H9 (cell line): Measurements from ENCODE around the gene ARID3C. TPM values are rescaled to one million over a fixed set of nuclear protein-coding genes. Genes with fewer than 3 reads are reported as not detected.

Source experiments
- DNase-seq: peaks from one replicate; pipeline ENCODE4 v3.0.0-alpha.2; 2017
- H2AFZ ChIP-seq: one replicate; pipeline ENCODE4 v1.6.1; 2013; ENCODE audit warnings: mild to moderate bottlenecking, low read length, control low read depth, moderate library complexity
- H2AK5ac ChIP-seq: 2 replicates; pipeline ENCODE4 v1.6.1; 2013; ENCODE audit warnings: low read length, control low read depth, mixed read lengths; ENCODE audit not compliant: insufficient read length
- H2BK120ac ChIP-seq: one replicate; pipeline ENCODE4 v1.6.1; 2013; ENCODE audit warnings: low read depth, mild to moderate bottlenecking, low read length, control low read depth, inconsistent platforms; ENCODE audit not compliant: poor library complexity, severe bottlenecking
- H2BK12ac ChIP-seq: 2 replicates; pipeline ENCODE4 v1.6.1; 2013; ENCODE audit warnings: low read length, control low read depth, mixed read lengths, low read depth; ENCODE audit not compliant: insufficient read length
- H2BK15ac ChIP-seq: 2 replicates; pipeline ENCODE4 v1.6.1; 2013; ENCODE audit warnings: low read depth, low read length, control low read depth
- H2BK20ac ChIP-seq: one replicate; pipeline ENCODE4 v1.6.1; 2013; ENCODE audit warnings: low read depth, mild to moderate bottlenecking, low read length, control low read depth, inconsistent platforms; ENCODE audit not compliant: poor library complexity, severe bottlenecking
- H2BK5ac ChIP-seq: 2 replicates; pipeline ENCODE4 v1.6.1; 2013; ENCODE audit warnings: low read length, control low read depth, mixed read lengths; ENCODE audit not compliant: insufficient read length
- H3K14ac ChIP-seq: 2 replicates; pipeline ENCODE4 v1.6.1; 2013; ENCODE audit warnings: low read length, control low read depth; ENCODE audit not compliant: insufficient read depth
- H3K18ac ChIP-seq: 2 replicates; pipeline ENCODE4 v1.6.1; 2013; ENCODE audit warnings: low read depth, mild to moderate bottlenecking, mixed read lengths, low read length, control low read depth; ENCODE audit not compliant: insufficient read length
- H3K23ac ChIP-seq: 2 replicates; pipeline ENCODE4 v1.6.1; 2013; ENCODE audit warnings: low read length, control low read depth, mixed read lengths, low read depth; ENCODE audit not compliant: insufficient read length
- H3K23me2 ChIP-seq: 2 replicates; pipeline ENCODE4 v1.6.1; 2013; ENCODE audit warnings: low read depth, mild to moderate bottlenecking, mixed read lengths, low read length, control low read depth; ENCODE audit not compliant: insufficient read length, poor library complexity, severe bottlenecking
- H3K27ac ChIP-seq: 2 replicates; pipeline ENCODE4 v1.5.1; 2013; ENCODE audit warnings: low read length, control low read depth, mixed read lengths, low read depth; ENCODE audit not compliant: insufficient read length
- H3K27me3 ChIP-seq: 2 replicates; pipeline ENCODE4 v1.6.1; 2013; ENCODE audit warnings: low read length, control low read depth, inconsistent platforms; ENCODE audit not compliant: insufficient read depth
- H3K4ac ChIP-seq: 2 replicates; pipeline ENCODE4 v1.6.1; 2013; ENCODE audit warnings: low read depth, mild to moderate bottlenecking, control low read depth, inconsistent platforms, low read length, moderate library complexity
- H3K4me1 ChIP-seq: 2 replicates; pipeline ENCODE4 v1.6.1; 2013; ENCODE audit warnings: low read length, control low read depth, inconsistent platforms; ENCODE audit not compliant: insufficient read depth
- H3K4me2 ChIP-seq: 2 replicates; pipeline ENCODE4 v1.6.1; 2013; ENCODE audit warnings: low read length, control low read depth, mixed read lengths; ENCODE audit not compliant: insufficient read length, insufficient read depth
- H3K56ac ChIP-seq: 2 replicates; pipeline ENCODE4 v1.6.1; 2013; ENCODE audit warnings: low read depth, mild to moderate bottlenecking, mixed read lengths, low read length, control low read depth; ENCODE audit not compliant: insufficient read length
- H3K79me1 ChIP-seq: 2 replicates; pipeline ENCODE4 v1.6.1; 2013; ENCODE audit warnings: low read depth, mild to moderate bottlenecking, moderate library complexity, low read length, control low read depth, inconsistent platforms; ENCODE audit not compliant: insufficient read depth, poor library complexity, severe bottlenecking
- H3K79me2 ChIP-seq: 2 replicates; pipeline ENCODE4 v1.6.1; 2013; ENCODE audit warnings: low read length, control low read depth, inconsistent platforms; ENCODE audit not compliant: insufficient read depth
- H3K9ac ChIP-seq: 2 replicates; pipeline ENCODE4 v1.6.1; 2013; ENCODE audit warnings: low read length, control low read depth, mixed read lengths; ENCODE audit not compliant: insufficient read length; ENCODE audit errors: extremely low read depth
- H3K9me3 ChIP-seq: one replicate; pipeline ENCODE4 v1.6.1; 2013; ENCODE audit warnings: low read depth, low read length, inconsistent platforms; ENCODE audit not compliant: control insufficient read depth
- H3T11ph ChIP-seq: one replicate; pipeline ENCODE4 v1.6.1; 2013; ENCODE audit warnings: mild to moderate bottlenecking, low read length, control low read depth, inconsistent platforms
- H4K20me1 ChIP-seq: one replicate; pipeline ENCODE4 v1.6.1; 2013; ENCODE audit not compliant: control insufficient read depth, insufficient read length, insufficient read depth
- H4K5ac ChIP-seq: 2 replicates; pipeline ENCODE4 v1.6.1; 2013; ENCODE audit warnings: low read depth, mild to moderate bottlenecking, mixed read lengths, low read length, control low read depth; ENCODE audit not compliant: insufficient read length
- H4K8ac ChIP-seq: replicated peaks from 2 replicates; pipeline ENCODE4 v1.6.1; 2013; ENCODE audit warnings: low read length, control low read depth, mixed read lengths, low read depth; ENCODE audit not compliant: insufficient read length
- H4K91ac ChIP-seq: 2 replicates; pipeline ENCODE4 v1.6.1; 2013; ENCODE audit warnings: low read depth, mild to moderate bottlenecking, moderate library complexity, mixed read lengths, low read length, control low read depth; ENCODE audit not compliant: insufficient read length
- H3K27ac Mint-ChIP-seq, 3 experiments: 2 replicates in 2 of 3; 3 replicates in 1 of 3; pipeline ENCODE4 v1.8.0; 2020 to 2021; ENCODE audit warnings: mixed read lengths in 3 of 3, mild to moderate bottlenecking in 1 of 3, moderate library complexity in 1 of 3
- H3K27me3 Mint-ChIP-seq: 2 replicates; pipeline ENCODE4 v1.8.0; 2021; ENCODE audit warnings: low read depth, mild to moderate bottlenecking, moderate library complexity, mixed read lengths
- H3K36me3 Mint-ChIP-seq, 3 experiments: 2 replicates in 2 of 3; 3 replicates in 1 of 3; pipeline ENCODE4 v1.8.0; 2020 to 2021; ENCODE audit warnings: low read depth in 3 of 3, mixed read lengths in 3 of 3; ENCODE audit not compliant: insufficient read depth in 1 of 3
- H3K4me1 Mint-ChIP-seq, 2 experiments: 2 replicates each; pipeline ENCODE4 v1.8.0; 2020; ENCODE audit warnings: mixed read lengths in 2 of 2
- H3K4me3 Mint-ChIP-seq, 2 experiments: 2 replicates in 1 of 2; 3 replicates in 1 of 2; pipeline ENCODE4 v1.8.0; 2020 to 2021; ENCODE audit warnings: mild to moderate bottlenecking in 2 of 2, mixed read lengths in 2 of 2, moderate library complexity in 1 of 2
- H3K9me3 Mint-ChIP-seq, 2 experiments: 2 replicates in 1 of 2; 3 replicates in 1 of 2; pipeline ENCODE4 v1.8.0; 2020; ENCODE audit warnings: mild to moderate bottlenecking in 2 of 2, mixed read lengths in 2 of 2, moderate library complexity in 1 of 2
- CTCF ChIP-seq: fragments of 200-600 bp; sonication (generic); conservative IDR thresholded peaks from 3 replicates; pipeline ENCODE4 v1.8.0; 2021; ENCODE audit warnings: antibody characterized with exemption, mild to moderate bottlenecking
- WGBS: extraction: QIAGEN DNeasy Blood & Tissue Kit; methylation state at CpG from one replicate; pipeline ENCODE4 v1.1.7; 2013; ENCODE audit warnings: missing lambda C conversion rate, low lambda C conversion rate, mixed read lengths; ENCODE audit not compliant: insufficient read length; ENCODE audit errors: extremely low coverage; 5-methylcytosine and 5-hydroxymethylcytosine counted together
- total RNA-seq: library from RNA; stranded (reverse); gene quantifications from 2 replicates; pipeline ENCODE4 v1.2.1, GENCODE V29; 2021

Gene ARID3C
- total RNA-seq, 1 experiment from 2014 or later: not detected

DNA sequence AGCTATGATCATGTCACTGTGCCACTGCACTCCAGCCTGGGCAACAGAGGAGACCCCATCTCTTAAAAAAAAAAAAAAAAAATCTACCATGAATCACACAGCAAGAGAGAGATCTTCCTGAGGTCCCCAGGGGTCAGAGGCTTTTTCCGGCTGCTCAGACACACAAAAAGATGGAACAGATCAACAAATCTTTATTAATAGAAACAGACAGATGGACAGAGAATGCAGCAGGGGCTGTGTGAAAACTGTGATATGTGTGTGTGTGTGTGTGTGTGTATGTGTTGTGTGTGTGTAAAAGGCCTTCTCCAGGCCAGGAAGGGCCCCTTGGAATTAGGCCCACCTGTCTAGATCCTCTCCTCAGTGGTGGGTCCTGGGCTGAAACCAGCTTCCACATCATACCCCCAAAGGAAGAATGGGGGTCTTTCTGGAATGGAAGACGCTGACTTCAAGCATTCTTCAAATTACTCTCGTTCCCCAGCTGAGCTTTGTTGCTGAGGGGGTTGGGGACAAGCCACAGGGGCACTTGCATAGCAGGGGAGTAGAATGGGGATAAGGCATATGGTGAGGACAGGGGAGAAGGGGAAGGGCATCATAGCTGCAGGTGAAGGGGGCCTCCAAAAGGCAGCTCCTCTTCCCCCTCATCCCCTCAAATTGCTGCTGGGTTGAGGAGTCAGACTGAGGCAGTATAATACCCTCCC lies 5.8 kb upstream of the ARID3C start:
- Histone ChIP-seq H4K20me1 (no peaks in the 10 kb centered on the region), H2AFZ (no peak overlapping the region), H2BK120ac (no peak overlapping the region), H4K5ac (no peak overlapping the region), H2BK12ac (no peak overlapping the region), H3K9me3 (no peaks in the 10 kb centered on the region), H3K27ac (no peak overlapping the region), H3K4ac (no peak overlapping the region), H2BK20ac (no peak overlapping the region), H3T11ph (no peak overlapping the region), H2BK5ac (no peak overlapping the region), H3K79me2 (no peaks in the 10 kb centered on the region; the same call in 1 of the 2 replicates), H4K8ac (no peak overlapping the region), H2BK15ac (no peak overlapping the region), H3K9ac (no peak overlapping the region), H3K23ac (no peak overlapping the region), H3K23me2 (peaks cover 11% of the 10 kb centered on the region), H3K14ac (no peak overlapping the region), H2AK5ac (no peak overlapping the region), H4K91ac (no peak overlapping the region), H3K4me1 (peaks cover 4% of the 10 kb centered on the region; the same call in 1 of the 2 replicates), H3K79me1 (no peaks in the 10 kb centered on the region), H3K4me2 (no peak overlapping the region), H3K18ac (no peak overlapping the region), H3K56ac (no peak overlapping the region), H3K27me3 (peaks cover 13% of the 10 kb centered on the region)
- peaks cover 2 to 15% (median 10%) of the 10 kb centered on the region in 3 experiments; a peak in 6 of 7 replicates for H3K36me3 Mint-ChIP-seq
- peak overlapping the region in 1 of 2 experiments; percentile 55; a peak in 2 of 5 replicates for H3K4me3 Mint-ChIP-seq
- H3K27me3 Mint-ChIP-seq: peaks cover 43% of the 10 kb centered on the region
- TF ChIP-seq CTCF: no peak
- no peak overlapping the region for H3K27ac Mint-ChIP-seq
- WGBS: no CpG with 5 or more reads among the region's 3 CpGs
- no peaks in the 10 kb centered on the region; a peak in 1 of 5 replicates for H3K9me3 Mint-ChIP-seq
- peaks cover 23 to 36% of the 10 kb centered on the region in 2 experiments for H3K4me1 Mint-ChIP-seq
- no peak for DNase-seq
